HepG2 (cell line): ENCODE measurements around the gene CSNK1D. TPM values are rescaled to one million over a fixed set of nuclear protein-coding genes. Genes with fewer than 3 reads are reported as not detected.

ENCODE experiments used
- AKNA ChIP-seq: sonication (generic); formaldehyde crosslinking; IDR thresholded peaks from 2 replicates; pipeline ENCODE4 v1.4.0; 2020; ENCODE audit warnings: missing genetic modification reagents, borderline replicate concordance
- EED ChIP-seq: sonication (generic); formaldehyde crosslinking; IDR thresholded peaks from 2 replicates; pipeline ENCODE4 v1.5.0; 2020; ENCODE audit warnings: mild to moderate bottlenecking, missing genetic modification reagents
- HNRNPK ChIP-seq: fragments of 200-400 bp; formaldehyde crosslinking; IDR thresholded peaks from 2 replicates; pipeline ENCODE4 v1.6.1; 2018; ENCODE audit warnings: low read length, low read depth, moderate library complexity, mild to moderate bottlenecking; ENCODE audit not compliant: poor library complexity, severe bottlenecking
- MED8 ChIP-seq: sonication (generic); formaldehyde crosslinking; IDR thresholded peaks from 2 replicates; pipeline ENCODE4 v1.8.1; 2023; ENCODE audit warnings: mild to moderate bottlenecking, missing genetic modification reagents; ENCODE audit not compliant: insufficient replicate concordance
- POGZ ChIP-seq: sonication (generic); formaldehyde crosslinking; IDR thresholded peaks from 2 replicates; pipeline ENCODE4 v1.4.0; 2020; ENCODE audit warnings: mild to moderate bottlenecking, missing genetic modification reagents
- SPEN ChIP-seq: sonication (generic); formaldehyde crosslinking; IDR thresholded peaks from 2 replicates; pipeline ENCODE4 v1.5.1; 2020; ENCODE audit warnings: low read depth, mild to moderate bottlenecking, missing genetic modification reagents
- ZFP36 ChIP-seq: fragments of 150-350 bp; IDR thresholded peaks from 2 replicates; pipeline ENCODE4 v1.6.1; 2018; ENCODE audit warnings: borderline replicate concordance, low read length, low read depth; ENCODE audit not compliant: partially characterized antibody
- ZFX ChIP-seq: sonication (generic); formaldehyde crosslinking; IDR thresholded peaks from 2 replicates; pipeline ENCODE4 v1.4.0; 2020; ENCODE audit warnings: mild to moderate bottlenecking, low read depth, missing genetic modification reagents, moderate library complexity
- ZKSCAN5 ChIP-seq: sonication (generic); formaldehyde crosslinking; IDR thresholded peaks from 2 replicates; pipeline ENCODE4 v1.5.1; 2020; ENCODE audit warnings: mild to moderate bottlenecking, missing genetic modification reagents
- ZNF235 ChIP-seq: sonication (generic); formaldehyde crosslinking; IDR thresholded peaks from 2 replicates; pipeline ENCODE4 v1.8.1; 2023; ENCODE audit warnings: mild to moderate bottlenecking, missing genetic modification reagents, borderline replicate concordance
- ZNF263 ChIP-seq: sonication (generic); formaldehyde crosslinking; IDR thresholded peaks from 2 replicates; pipeline ENCODE4 v1.4.0; 2020; ENCODE audit warnings: missing genetic modification reagents
- ZNF296 ChIP-seq: sonication (generic); formaldehyde crosslinking; conservative IDR thresholded peaks from 2 replicates; pipeline ENCODE4 v1.5.0; 2020; ENCODE audit warnings: mild to moderate bottlenecking, missing genetic modification reagents
- ZNF567 ChIP-seq: sonication (generic); formaldehyde crosslinking; IDR thresholded peaks from 2 replicates; pipeline ENCODE4 v1.8.1; 2023; ENCODE audit warnings: mild to moderate bottlenecking, missing genetic modification reagents, borderline replicate concordance
- ZNF710 ChIP-seq: sonication (generic); formaldehyde crosslinking; IDR thresholded peaks from 2 replicates; pipeline ENCODE4 v1.5.0; 2020; ENCODE audit warnings: mild to moderate bottlenecking, missing genetic modification reagents, borderline replicate concordance
- ZNF788 ChIP-seq: sonication (generic); formaldehyde crosslinking; IDR thresholded peaks from 2 replicates; pipeline ENCODE4 v1.5.0; 2020; ENCODE audit warnings: mild to moderate bottlenecking, missing genetic modification reagents, borderline replicate concordance
- ZNF891 ChIP-seq: sonication (generic); formaldehyde crosslinking; IDR thresholded peaks from 2 replicates; pipeline ENCODE4 v1.5.0; 2020; ENCODE audit warnings: mild to moderate bottlenecking, missing genetic modification reagents
- ZUFSP ChIP-seq: sonication (generic); formaldehyde crosslinking; IDR thresholded peaks from 2 replicates; pipeline ENCODE4 v1.9.0; 2021; ENCODE audit warnings: missing genetic modification reagents, mild to moderate bottlenecking, borderline replicate concordance
- polyA plus RNA-seq, 8 experiments: library from polyadenylated mRNA; depleted of rRNA in 3 of 8; stranded (reverse) in 7 of 8; unstranded in 1 of 8; fragments of >200 nt; fragmentation: Illumina TruSeq in 4 of 8; extraction: Trizol in 4 of 8; gene quantifications; 2 replicates each; pipeline versions ENCODE4 v1.2.1 to v1.2.3, GENCODE V29; 2011 to 2016; ENCODE audit warnings: low read depth in 4 of 8, missing spikeins in 1 of 8, mixed read lengths in 1 of 8; ENCODE audit not compliant: insufficient read depth in 1 of 8
- total RNA-seq, 5 experiments: library from RNA; depleted of rRNA; stranded (reverse); fragments of >200 nt; fragmentation: Illumina TruSeq; extraction: Trizol; gene quantifications; 2 replicates each; pipeline ENCODE4 v1.2.3, GENCODE V29; 2016; ENCODE audit warnings: low read depth in 1 of 5

The CSNK1D gene
- total and polyA plus RNA-seq, 2 of the 13 experiments (the other 11 are each of a cell fraction or from before 2014, with no cell fraction given), result 31.5 to 128 TPM

- TF ChIP-seq ZNF710 (CRISPR knock-in tag), result 0 out of 2 replicates have a peak, but pooled peaks have one; percentile 41
- no peak for TF ChIP-seq ZFP36
- no peak for TF ChIP-seq ZKSCAN5
- 0 out of 2 replicates have a peak, but pooled peaks have one; percentile 32 for TF ChIP-seq POGZ
- TF ChIP-seq HNRNPK, result peak; percentile 94
- peak; percentile 72 for TF ChIP-seq ZNF263 (CRISPR knock-in tag)
- TF ChIP-seq ZNF235 (CRISPR knock-in tag), result 0 out of 2 replicates have a peak, but pooled peaks have one; percentile 44
- 0 out of 2 replicates have a peak, but pooled peaks have one; percentile 19 for TF ChIP-seq ZNF891 (CRISPR knock-in tag)
- no peak for TF ChIP-seq ZNF567 (CRISPR knock-in tag)
- 0 out of 2 replicates have a peak, but pooled peaks have one; percentile 16 for TF ChIP-seq ZNF788 (CRISPR knock-in tag)
- TF ChIP-seq EED (CRISPR knock-in tag), result no peak
- no peak for TF ChIP-seq ZUFSP
- no peak for TF ChIP-seq SPEN (CRISPR knock-in tag)
- peak; percentile 16 for TF ChIP-seq MED8 (CRISPR knock-in tag)
- TF ChIP-seq AKNA (CRISPR knock-in tag), result no peak
- no peak for TF ChIP-seq ZNF296 (CRISPR knock-in tag)
- TF ChIP-seq ZFX (CRISPR knock-in tag), result 0 out of 2 replicates have a peak, but pooled peaks have one; percentile 1
These were observed 30.7 kb upstream of the CSNK1D start (continued) for GRCh38 chr17:82303944-82304808.
